HepG2 (cell line): Measurements from ENCODE around the gene MUL1. TPM values are rescaled to one million over a fixed set of nuclear protein-coding genes. Genes with fewer than 3 reads are reported as not detected.

Experiments
- AKAP8 ChIP-seq: sonication (generic); formaldehyde crosslinking; IDR thresholded peaks from 2 replicates; pipeline ENCODE4 v1.5.1; 2020; ENCODE audit warnings: mild to moderate bottlenecking, missing genetic modification reagents
- ARNT ChIP-seq: fragments of 450-650 bp; IDR thresholded peaks from 2 replicates; pipeline ENCODE4 v1.6.1; 2017
- ETV6 ChIP-seq: sonication (generic); formaldehyde crosslinking; conservative IDR thresholded peaks from 2 replicates; pipeline ENCODE4 v1.4.0; 2020; ENCODE audit warnings: missing genetic modification reagents
- FOXO4 ChIP-seq: sonication (generic); formaldehyde crosslinking; conservative IDR thresholded peaks from 2 replicates; pipeline ENCODE4 v1.8.1; 2023; ENCODE audit warnings: missing genetic modification reagents
- HOXD1 ChIP-seq: sonication (generic); formaldehyde crosslinking; IDR thresholded peaks from 2 replicates; pipeline ENCODE4 v1.5.0; 2020; ENCODE audit warnings: missing genetic modification reagents
- KAT2B ChIP-seq: fragments of 150-350 bp; IDR thresholded peaks from 2 replicates; pipeline ENCODE4 v1.6.1; 2014; ENCODE audit warnings: low read depth, low read length, borderline replicate concordance
- MYC ChIP-seq: sonication (generic); formaldehyde crosslinking; IDR thresholded peaks from 2 replicates; pipeline ENCODE4 v1.9.0; 2021; ENCODE audit warnings: missing genetic modification reagents, borderline replicate concordance
- SP140L ChIP-seq: sonication (generic); formaldehyde crosslinking; IDR thresholded peaks from 2 replicates; pipeline ENCODE4 v1.4.0; 2020; ENCODE audit warnings: missing genetic modification reagents, borderline replicate concordance
- STAT5B ChIP-seq: sonication (generic); formaldehyde crosslinking; IDR thresholded peaks from 2 replicates; pipeline ENCODE4 v1.4.0; 2020; ENCODE audit warnings: missing genetic modification reagents
- ZMYM4 ChIP-seq: sonication (generic); formaldehyde crosslinking; IDR thresholded peaks from 2 replicates; pipeline ENCODE4 v1.8.1; 2023; ENCODE audit warnings: mild to moderate bottlenecking, missing genetic modification reagents
- ZNF235 ChIP-seq: sonication (generic); formaldehyde crosslinking; IDR thresholded peaks from 2 replicates; pipeline ENCODE4 v1.8.1; 2023; ENCODE audit warnings: mild to moderate bottlenecking, missing genetic modification reagents, borderline replicate concordance
- ZNF280B ChIP-seq: sonication (generic); formaldehyde crosslinking; IDR thresholded peaks from 2 replicates; pipeline ENCODE4 v1.5.0; 2020; ENCODE audit warnings: missing genetic modification reagents, mild to moderate bottlenecking, borderline replicate concordance
- ZNF33A ChIP-seq: sonication (generic); formaldehyde crosslinking; IDR thresholded peaks from 2 replicates; pipeline ENCODE4 v1.5.1; 2020; ENCODE audit warnings: missing genetic modification reagents, mild to moderate bottlenecking, moderate library complexity, borderline replicate concordance
- ZNF430 ChIP-seq: sonication (generic); formaldehyde crosslinking; IDR thresholded peaks from 2 replicates; pipeline ENCODE4 v1.9.0; 2021; ENCODE audit warnings: mild to moderate bottlenecking, missing genetic modification reagents
- ZNF44 ChIP-seq: sonication (generic); formaldehyde crosslinking; IDR thresholded peaks from 2 replicates; pipeline ENCODE4 v1.5.1; 2020; ENCODE audit warnings: mild to moderate bottlenecking, missing genetic modification reagents
- ZNF484 ChIP-seq: sonication (generic); formaldehyde crosslinking; IDR thresholded peaks from 2 replicates; pipeline ENCODE4 v1.5.1; 2020; ENCODE audit warnings: mild to moderate bottlenecking, low read depth, missing genetic modification reagents, borderline replicate concordance
- ZNF556 ChIP-seq: sonication (generic); formaldehyde crosslinking; IDR thresholded peaks from 2 replicates; pipeline ENCODE4 v1.4.0; 2020; ENCODE audit warnings: mild to moderate bottlenecking, missing genetic modification reagents, borderline replicate concordance
- ZNF720 ChIP-seq: sonication (generic); formaldehyde crosslinking; IDR thresholded peaks from 2 replicates; pipeline ENCODE4 v1.4.0; 2020; ENCODE audit warnings: missing genetic modification reagents
- polyA plus RNA-seq, 8 experiments: library from polyadenylated mRNA; depleted of rRNA in 3 of 8; stranded (reverse) in 7 of 8; unstranded in 1 of 8; fragments of >200 nt; fragmentation: Illumina TruSeq in 4 of 8; extraction: Trizol in 4 of 8; gene quantifications; 2 replicates each; pipeline versions ENCODE4 v1.2.1 to v1.2.3, GENCODE V29; 2011 to 2016; ENCODE audit warnings: low read depth in 4 of 8, missing spikeins in 1 of 8, mixed read lengths in 1 of 8; ENCODE audit not compliant: insufficient read depth in 1 of 8
- total RNA-seq, 5 experiments: library from RNA; depleted of rRNA; stranded (reverse); fragments of >200 nt; fragmentation: Illumina TruSeq; extraction: Trizol; gene quantifications; 2 replicates each; pipeline ENCODE4 v1.2.3, GENCODE V29; 2016; ENCODE audit warnings: low read depth in 1 of 5
- TF ChIP-seq, protein P1 (sequence below): sonication (generic); formaldehyde crosslinking; IDR thresholded peaks from 2 replicates; pipeline ENCODE4 v1.8.0; 2022; ENCODE audit warnings: missing genetic modification reagents, mild to moderate bottlenecking, inconsistent platforms, borderline replicate concordance
- TF ChIP-seq, protein P2 (sequence below): IDR thresholded peaks from 2 replicates; pipeline ENCODE4 v1.6.1; 2018; ENCODE audit warnings: missing genetic modification reagents
- TF ChIP-seq, protein P3 (sequence below): sonication (generic); formaldehyde crosslinking; IDR thresholded peaks from 2 replicates; pipeline ENCODE4 v1.9.0; 2021; ENCODE audit warnings: missing genetic modification reagents, borderline replicate concordance
- TF ChIP-seq, protein P4 (sequence below): sonication (generic); formaldehyde crosslinking; IDR thresholded peaks from 2 replicates; pipeline ENCODE4 v1.8.0; 2022; ENCODE audit warnings: mild to moderate bottlenecking, missing genetic modification reagents, borderline replicate concordance

Gene MUL1
- total and polyA plus RNA-seq, 2 of the 13 experiments (the other 11 are each of a cell fraction or from before 2014, with no cell fraction given): 21.5 to 26.5 TPM

DNA sequence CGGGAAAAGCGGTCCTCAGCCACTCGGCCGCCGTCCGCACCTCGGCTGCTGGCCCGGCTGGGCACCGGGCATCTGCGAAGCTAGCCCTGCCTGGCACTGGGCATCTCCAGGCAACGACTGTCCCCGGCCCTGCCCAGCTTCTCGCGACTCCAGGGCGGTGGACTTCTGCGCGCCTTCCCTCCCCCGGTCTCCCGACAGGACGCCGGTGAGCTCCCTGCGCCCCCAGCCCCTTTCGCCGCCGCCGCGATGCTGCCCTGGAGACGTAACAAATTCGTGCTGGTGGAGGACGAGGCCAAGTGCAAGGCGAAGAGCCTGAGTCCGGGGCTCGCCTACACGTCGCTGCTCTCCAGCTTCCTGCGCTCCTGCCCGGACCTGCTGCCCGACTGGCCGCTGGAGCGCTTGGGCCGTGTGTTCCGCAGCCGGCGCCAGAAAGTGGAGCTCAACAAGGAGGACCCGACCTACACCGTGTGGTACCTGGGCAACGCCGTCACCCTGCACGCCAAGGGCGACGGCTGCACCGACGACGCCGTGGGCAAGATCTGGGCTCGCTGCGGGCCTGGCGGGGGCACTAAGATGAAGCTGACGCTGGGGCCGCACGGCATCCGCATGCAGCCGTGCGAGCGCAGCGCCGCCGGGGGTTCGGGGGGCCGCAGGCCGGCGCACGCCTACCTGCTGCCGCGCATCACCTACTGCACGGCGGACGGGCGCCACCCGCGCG is 44.9 kb upstream of the MUL1 start (continued):
- TF ChIP-seq FOXO4 (CRISPR knock-in tag) (no peak), STAT5B (CRISPR knock-in tag) (no peak), ZNF556 (CRISPR knock-in tag) (no peak), MYC (CRISPR knock-in tag) (peak; percentile 1; the same call in 1 of the 2 replicates), SP140L (no peak), ZNF430 (no peak), ZMYM4 (no peak), ETV6 (CRISPR knock-in tag) (no peak), ZNF44 (CRISPR knock-in tag) (no peak), ZNF720 (CRISPR knock-in tag) (no peak), AKAP8 (CRISPR knock-in tag) (peak; percentile 45; the same call in 1 of the 2 replicates), HOXD1 (CRISPR knock-in tag) (no peak), ARNT (no peak), KAT2B (no peak), ZNF235 (CRISPR knock-in tag) (no peak), ZNF33A (CRISPR knock-in tag) (no peak), ZNF280B (CRISPR knock-in tag) (no peak), ZNF484 (no peak)
- TF ChIP-seq, protein P1, sequence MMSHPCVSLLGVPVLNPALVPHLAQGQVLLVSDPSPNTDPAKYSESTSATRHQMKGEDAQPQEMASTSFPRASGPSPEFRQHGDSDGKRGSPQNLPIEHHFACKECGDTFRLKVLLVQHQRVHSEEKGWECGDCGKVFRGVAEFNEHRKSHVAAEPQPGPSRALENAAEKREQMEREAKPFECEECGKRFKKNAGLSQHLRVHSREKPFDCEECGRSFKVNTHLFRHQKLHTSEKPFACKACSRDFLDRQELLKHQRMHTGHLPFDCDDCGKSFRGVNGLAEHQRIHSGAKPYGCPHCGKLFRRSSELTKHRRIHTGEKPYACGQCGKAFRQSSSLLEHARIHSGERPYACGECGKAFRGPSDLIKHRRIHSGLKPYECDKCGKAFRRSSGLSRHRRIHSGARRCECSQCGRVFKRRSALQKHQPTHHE (CRISPR knock-in tag): no peak
- TF ChIP-seq, protein P2, sequence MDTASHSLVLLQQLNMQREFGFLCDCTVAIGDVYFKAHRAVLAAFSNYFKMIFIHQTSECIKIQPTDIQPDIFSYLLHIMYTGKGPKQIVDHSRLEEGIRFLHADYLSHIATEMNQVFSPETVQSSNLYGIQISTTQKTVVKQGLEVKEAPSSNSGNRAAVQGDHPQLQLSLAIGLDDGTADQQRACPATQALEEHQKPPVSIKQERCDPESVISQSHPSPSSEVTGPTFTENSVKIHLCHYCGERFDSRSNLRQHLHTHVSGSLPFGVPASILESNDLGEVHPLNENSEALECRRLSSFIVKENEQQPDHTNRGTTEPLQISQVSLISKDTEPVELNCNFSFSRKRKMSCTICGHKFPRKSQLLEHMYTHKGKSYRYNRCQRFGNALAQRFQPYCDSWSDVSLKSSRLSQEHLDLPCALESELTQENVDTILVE (CRISPR knock-in tag): no peak
- TF ChIP-seq, protein P3, sequence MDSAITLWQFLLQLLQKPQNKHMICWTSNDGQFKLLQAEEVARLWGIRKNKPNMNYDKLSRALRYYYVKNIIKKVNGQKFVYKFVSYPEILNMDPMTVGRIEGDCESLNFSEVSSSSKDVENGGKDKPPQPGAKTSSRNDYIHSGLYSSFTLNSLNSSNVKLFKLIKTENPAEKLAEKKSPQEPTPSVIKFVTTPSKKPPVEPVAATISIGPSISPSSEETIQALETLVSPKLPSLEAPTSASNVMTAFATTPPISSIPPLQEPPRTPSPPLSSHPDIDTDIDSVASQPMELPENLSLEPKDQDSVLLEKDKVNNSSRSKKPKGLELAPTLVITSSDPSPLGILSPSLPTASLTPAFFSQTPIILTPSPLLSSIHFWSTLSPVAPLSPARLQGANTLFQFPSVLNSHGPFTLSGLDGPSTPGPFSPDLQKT (CRISPR knock-in tag): no peak
- TF ChIP-seq, protein P4, sequence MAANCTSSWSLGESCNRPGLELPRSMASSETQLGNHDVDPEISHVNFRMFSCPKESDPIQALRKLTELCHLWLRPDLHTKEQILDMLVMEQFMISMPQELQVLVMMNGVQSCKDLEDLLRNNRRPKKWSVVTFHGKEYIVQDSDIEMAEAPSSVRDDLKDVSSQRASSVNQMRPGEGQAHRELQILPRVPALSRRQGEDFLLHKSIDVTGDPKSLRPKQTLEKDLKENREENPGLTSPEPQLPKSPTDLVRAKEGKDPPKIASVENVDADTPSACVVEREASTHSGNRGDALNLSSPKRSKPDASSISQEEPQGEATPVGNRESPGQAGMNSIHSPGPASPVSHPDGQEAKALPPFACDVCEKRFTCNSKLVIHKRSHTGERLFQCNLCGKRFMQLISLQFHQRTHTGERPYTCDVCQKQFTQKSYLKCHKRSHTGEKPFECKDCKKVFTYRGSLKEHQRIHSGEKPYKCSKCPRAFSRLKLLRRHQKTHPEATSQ (CRISPR knock-in tag): no peak
